Loucy (cell line): ENCODE data around the gene EN2.

Experiments used
- H2AFZ ChIP-seq: fragments of 200-600 bp; sonication (generic); 2 replicates; pipeline ENCODE4 v1.6.0; 2016; ENCODE audit warnings: antibody characterized with exemption, mild to moderate bottlenecking, low read length, moderate library complexity
- H3F3A ChIP-seq: fragments of 200-600 bp; 2 replicates; pipeline ENCODE4 v1.6.0; 2016; ENCODE audit warnings: antibody characterized with exemption, low read depth, mild to moderate bottlenecking
- H3K27me3 ChIP-seq: fragments of 200-600 bp; sonication (generic); 2 replicates; pipeline ENCODE4 v1.6.1; 2014; ENCODE audit warnings: low read length, mild to moderate bottlenecking; ENCODE audit not compliant: insufficient read depth, poor library complexity, severe bottlenecking
- H3K36me3 ChIP-seq: fragments of 200-600 bp; sonication (generic); 2 replicates; pipeline ENCODE4 v1.6.1; 2016; ENCODE audit warnings: low read length; ENCODE audit not compliant: insufficient read depth
- H3K4me1 ChIP-seq: fragments of 200-600 bp; sonication (generic); 2 replicates; pipeline ENCODE4 v1.5.1; 2014; ENCODE audit warnings: low read length, mild to moderate bottlenecking; ENCODE audit not compliant: insufficient read depth, poor library complexity, severe bottlenecking
- H3K4me2 ChIP-seq: fragments of 200-600 bp; sonication (generic); 2 replicates; pipeline ENCODE4 v1.6.0; 2014; ENCODE audit warnings: antibody characterized with exemption, low read length, low read depth, mild to moderate bottlenecking; ENCODE audit not compliant: poor library complexity, severe bottlenecking
- H3K4me3 ChIP-seq: fragments of 200-600 bp; sonication (generic); 2 replicates; pipeline ENCODE4 v1.5.1; 2014; ENCODE audit warnings: low read length, mild to moderate bottlenecking, mixed read lengths; ENCODE audit not compliant: poor library complexity, severe bottlenecking
- H3K79me2 ChIP-seq: fragments of 200-600 bp; sonication (generic); 2 replicates; pipeline ENCODE4 v1.6.1; 2014; ENCODE audit warnings: low read length; ENCODE audit not compliant: insufficient read depth
- H3K9ac ChIP-seq: fragments of 200-600 bp; sonication (generic); 2 replicates; pipeline ENCODE4 v1.6.0; 2014; ENCODE audit warnings: mild to moderate bottlenecking, low read depth, low read length, moderate library complexity; ENCODE audit not compliant: poor library complexity, severe bottlenecking
- H3K9me2 ChIP-seq: fragments of 200-600 bp; sonication (generic); replicated peaks from 2 replicates; pipeline ENCODE4 v1.6.1; 2016; ENCODE audit warnings: low read depth, low read length, mixed read lengths
- H3K9me3 ChIP-seq: fragments of 200-600 bp; sonication (generic); 2 replicates; pipeline ENCODE4 v1.6.1; 2014; ENCODE audit warnings: mild to moderate bottlenecking, antibody characterized with exemption, low read length, low read depth; ENCODE audit not compliant: insufficient read depth
- H4K20me1 ChIP-seq: fragments of 200-600 bp; sonication (generic); 2 replicates; pipeline ENCODE4 v1.6.0; 2014; ENCODE audit warnings: antibody characterized with exemption, low read length, mild to moderate bottlenecking; ENCODE audit not compliant: insufficient read depth, poor library complexity, severe bottlenecking
- EZH2phosphoT487 ChIP-seq: fragments of 200-600 bp; IDR thresholded peaks from 2 replicates; pipeline ENCODE4 v1.6.1; 2018; ENCODE audit warnings: antibody characterized with exemption, mild to moderate bottlenecking, moderate library complexity, borderline replicate concordance
- TF ChIP-seq, protein P1 (sequence below): fragments of 200-600 bp; sonication (generic); conservative IDR thresholded peaks from 2 replicates; pipeline ENCODE4 v1.5.1; 2014; ENCODE audit warnings: mild to moderate bottlenecking, antibody characterized with exemption, low read length

The EN2 gene

DNA sequence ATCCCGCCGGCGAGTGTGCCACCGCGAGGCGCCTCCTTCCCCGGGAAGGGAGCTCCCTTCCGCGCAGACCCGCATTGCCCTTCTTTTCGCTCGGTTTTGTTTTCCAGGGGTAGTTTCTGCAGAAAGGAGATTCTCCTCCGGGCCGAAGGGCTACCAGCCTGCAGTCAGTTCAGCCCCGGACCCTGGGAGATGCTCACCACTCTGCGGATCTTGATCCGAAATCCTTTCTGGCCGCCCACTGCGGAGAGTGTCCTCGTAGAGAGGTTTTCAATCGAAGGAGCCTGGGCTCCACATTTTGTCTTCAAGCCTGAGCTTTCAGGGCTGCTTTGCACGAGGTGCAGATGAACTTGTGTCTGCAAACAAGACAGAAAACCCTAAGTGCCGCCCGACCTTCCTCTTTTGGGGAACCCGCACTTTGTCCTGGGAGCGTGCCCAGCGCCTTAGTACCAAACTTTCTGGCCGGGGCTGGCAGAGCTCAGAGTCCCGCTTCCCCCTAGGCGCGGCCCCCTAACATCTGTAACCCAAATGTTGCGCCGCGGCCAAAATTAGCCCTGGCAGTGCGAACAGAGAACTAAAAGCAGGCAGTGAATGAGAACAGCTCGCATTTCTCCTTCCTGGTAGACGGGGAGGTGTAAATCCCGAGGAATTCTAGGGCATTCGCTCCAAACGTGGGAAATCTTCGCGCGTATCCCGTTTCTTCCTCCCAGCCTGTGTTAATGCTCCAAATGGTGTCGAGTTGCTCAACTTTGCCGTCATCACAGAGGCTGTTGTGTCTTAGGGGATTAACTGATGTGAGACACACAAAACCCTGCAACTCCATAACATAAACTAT lies 6.7 kb upstream of the EN2 start:
- H4K20me1 ChIP-seq, result no peaks in the 10 kb centered on the region
- TF ChIP-seq, protein P1, sequence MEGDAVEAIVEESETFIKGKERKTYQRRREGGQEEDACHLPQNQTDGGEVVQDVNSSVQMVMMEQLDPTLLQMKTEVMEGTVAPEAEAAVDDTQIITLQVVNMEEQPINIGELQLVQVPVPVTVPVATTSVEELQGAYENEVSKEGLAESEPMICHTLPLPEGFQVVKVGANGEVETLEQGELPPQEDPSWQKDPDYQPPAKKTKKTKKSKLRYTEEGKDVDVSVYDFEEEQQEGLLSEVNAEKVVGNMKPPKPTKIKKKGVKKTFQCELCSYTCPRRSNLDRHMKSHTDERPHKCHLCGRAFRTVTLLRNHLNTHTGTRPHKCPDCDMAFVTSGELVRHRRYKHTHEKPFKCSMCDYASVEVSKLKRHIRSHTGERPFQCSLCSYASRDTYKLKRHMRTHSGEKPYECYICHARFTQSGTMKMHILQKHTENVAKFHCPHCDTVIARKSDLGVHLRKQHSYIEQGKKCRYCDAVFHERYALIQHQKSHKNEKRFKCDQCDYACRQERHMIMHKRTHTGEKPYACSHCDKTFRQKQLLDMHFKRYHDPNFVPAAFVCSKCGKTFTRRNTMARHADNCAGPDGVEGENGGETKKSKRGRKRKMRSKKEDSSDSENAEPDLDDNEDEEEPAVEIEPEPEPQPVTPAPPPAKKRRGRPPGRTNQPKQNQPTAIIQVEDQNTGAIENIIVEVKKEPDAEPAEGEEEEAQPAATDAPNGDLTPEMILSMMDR, result no peak
- TF ChIP-seq EZH2phosphoT487, result no peak
- H3K9me2 ChIP-seq, result no peaks in the 10 kb centered on the region
- peaks cover 5% of the 10 kb centered on the region for H3K27me3 ChIP-seq
- no peak overlapping the region for H3K4me3 ChIP-seq
- no peak overlapping the region for H2AFZ ChIP-seq
- H3K36me3 ChIP-seq, result no peaks in the 10 kb centered on the region
- no peaks in the 10 kb centered on the region for H3K4me1 ChIP-seq
- H3F3A ChIP-seq, result no peaks in the 10 kb centered on the region
- H3K9me3 ChIP-seq, result no peaks in the 10 kb centered on the region
- no peaks in the 10 kb centered on the region for H3K79me2 ChIP-seq
- no peak overlapping the region for H3K4me2 ChIP-seq
- no peak overlapping the region for H3K9ac ChIP-seq

GRCh38 chr7:155451840-155452239 lies 6.1 kb upstream of the EN2 start:
- no peaks in the 10 kb centered on the region for H3K4me1 ChIP-seq
- peaks cover 5% of the 10 kb centered on the region for H3K27me3 ChIP-seq
- no peaks in the 10 kb centered on the region for H3F3A ChIP-seq
- no peaks in the 10 kb centered on the region for H4K20me1 ChIP-seq
- H3K9me2 ChIP-seq, result no peaks in the 10 kb centered on the region
- no peak overlapping the region for H3K9ac ChIP-seq
- H3K79me2 ChIP-seq, result no peaks in the 10 kb centered on the region
- H3K4me2 ChIP-seq, result no peak overlapping the region
- H3K36me3 ChIP-seq, result no peaks in the 10 kb centered on the region
- H2AFZ ChIP-seq, result no peak overlapping the region
- H3K4me3 ChIP-seq, result no peak overlapping the region
- TF ChIP-seq, protein P1, result no peak
- no peak for TF ChIP-seq EZH2phosphoT487
- no peaks in the 10 kb centered on the region for H3K9me3 ChIP-seq

- TF ChIP-seq, protein P1, result no peak
- H3K9me2 ChIP-seq, result no peaks in the 10 kb centered on the region
- H3K4me1 ChIP-seq, result no peaks in the 10 kb centered on the region
- peaks cover 5% of the 10 kb centered on the region for H3K27me3 ChIP-seq
- no peak overlapping the region for H3K4me2 ChIP-seq
- H2AFZ ChIP-seq, result no peak overlapping the region
- H3K36me3 ChIP-seq, result no peaks in the 10 kb centered on the region
- no peak overlapping the region for H3K4me3 ChIP-seq
- H4K20me1 ChIP-seq, result no peaks in the 10 kb centered on the region
- no peaks in the 10 kb centered on the region for H3K9me3 ChIP-seq
- no peaks in the 10 kb centered on the region for H3K79me2 ChIP-seq
- no peaks in the 10 kb centered on the region for H3F3A ChIP-seq
- H3K9ac ChIP-seq, result no peak overlapping the region
These were observed 5.2 kb upstream of the EN2 start for GRCh38 chr7:155452505-155453295.
